H9 (cell line): ENCODE measurements around the gene TESK2. TPM values are rescaled to one million over a fixed set of nuclear protein-coding genes. Genes with fewer than 3 reads are reported as not detected.

ENCODE experiments used
- DNase-seq: peaks from one replicate; pipeline ENCODE4 v3.0.0-alpha.2; 2017
- H2AFZ ChIP-seq: one replicate; pipeline ENCODE4 v1.6.1; 2013; ENCODE audit warnings: mild to moderate bottlenecking, low read length, control low read depth, moderate library complexity
- H2AK5ac ChIP-seq: 2 replicates; pipeline ENCODE4 v1.6.1; 2013; ENCODE audit warnings: low read length, control low read depth, mixed read lengths; ENCODE audit not compliant: insufficient read length
- H2BK120ac ChIP-seq: one replicate; pipeline ENCODE4 v1.6.1; 2013; ENCODE audit warnings: low read depth, mild to moderate bottlenecking, low read length, control low read depth, inconsistent platforms; ENCODE audit not compliant: poor library complexity, severe bottlenecking
- H2BK12ac ChIP-seq: 2 replicates; pipeline ENCODE4 v1.6.1; 2013; ENCODE audit warnings: low read length, control low read depth, mixed read lengths, low read depth; ENCODE audit not compliant: insufficient read length
- H2BK15ac ChIP-seq: 2 replicates; pipeline ENCODE4 v1.6.1; 2013; ENCODE audit warnings: low read depth, low read length, control low read depth
- H2BK20ac ChIP-seq: one replicate; pipeline ENCODE4 v1.6.1; 2013; ENCODE audit warnings: low read depth, mild to moderate bottlenecking, low read length, control low read depth, inconsistent platforms; ENCODE audit not compliant: poor library complexity, severe bottlenecking
- H2BK5ac ChIP-seq: 2 replicates; pipeline ENCODE4 v1.6.1; 2013; ENCODE audit warnings: low read length, control low read depth, mixed read lengths; ENCODE audit not compliant: insufficient read length
- H3K14ac ChIP-seq: 2 replicates; pipeline ENCODE4 v1.6.1; 2013; ENCODE audit warnings: low read length, control low read depth; ENCODE audit not compliant: insufficient read depth
- H3K18ac ChIP-seq: 2 replicates; pipeline ENCODE4 v1.6.1; 2013; ENCODE audit warnings: low read depth, mild to moderate bottlenecking, mixed read lengths, low read length, control low read depth; ENCODE audit not compliant: insufficient read length
- H3K23ac ChIP-seq: 2 replicates; pipeline ENCODE4 v1.6.1; 2013; ENCODE audit warnings: low read length, control low read depth, mixed read lengths, low read depth; ENCODE audit not compliant: insufficient read length
- H3K23me2 ChIP-seq: 2 replicates; pipeline ENCODE4 v1.6.1; 2013; ENCODE audit warnings: low read depth, mild to moderate bottlenecking, mixed read lengths, low read length, control low read depth; ENCODE audit not compliant: insufficient read length, poor library complexity, severe bottlenecking
- H3K27ac ChIP-seq: 2 replicates; pipeline ENCODE4 v1.5.1; 2013; ENCODE audit warnings: low read length, control low read depth, mixed read lengths, low read depth; ENCODE audit not compliant: insufficient read length
- H3K27me3 ChIP-seq: 2 replicates; pipeline ENCODE4 v1.6.1; 2013; ENCODE audit warnings: low read length, control low read depth, inconsistent platforms; ENCODE audit not compliant: insufficient read depth
- H3K4ac ChIP-seq: 2 replicates; pipeline ENCODE4 v1.6.1; 2013; ENCODE audit warnings: low read depth, mild to moderate bottlenecking, control low read depth, inconsistent platforms, low read length, moderate library complexity
- H3K4me1 ChIP-seq: 2 replicates; pipeline ENCODE4 v1.6.1; 2013; ENCODE audit warnings: low read length, control low read depth, inconsistent platforms; ENCODE audit not compliant: insufficient read depth
- H3K4me2 ChIP-seq: 2 replicates; pipeline ENCODE4 v1.6.1; 2013; ENCODE audit warnings: low read length, control low read depth, mixed read lengths; ENCODE audit not compliant: insufficient read length, insufficient read depth
- H3K56ac ChIP-seq: 2 replicates; pipeline ENCODE4 v1.6.1; 2013; ENCODE audit warnings: low read depth, mild to moderate bottlenecking, mixed read lengths, low read length, control low read depth; ENCODE audit not compliant: insufficient read length
- H3K79me1 ChIP-seq: 2 replicates; pipeline ENCODE4 v1.6.1; 2013; ENCODE audit warnings: low read depth, mild to moderate bottlenecking, moderate library complexity, low read length, control low read depth, inconsistent platforms; ENCODE audit not compliant: insufficient read depth, poor library complexity, severe bottlenecking
- H3K79me2 ChIP-seq: 2 replicates; pipeline ENCODE4 v1.6.1; 2013; ENCODE audit warnings: low read length, control low read depth, inconsistent platforms; ENCODE audit not compliant: insufficient read depth
- H3K9ac ChIP-seq: 2 replicates; pipeline ENCODE4 v1.6.1; 2013; ENCODE audit warnings: low read length, control low read depth, mixed read lengths; ENCODE audit not compliant: insufficient read length; ENCODE audit errors: extremely low read depth
- H3K9me3 ChIP-seq: one replicate; pipeline ENCODE4 v1.6.1; 2013; ENCODE audit warnings: low read depth, low read length, inconsistent platforms; ENCODE audit not compliant: control insufficient read depth
- H3T11ph ChIP-seq: one replicate; pipeline ENCODE4 v1.6.1; 2013; ENCODE audit warnings: mild to moderate bottlenecking, low read length, control low read depth, inconsistent platforms
- H4K20me1 ChIP-seq: one replicate; pipeline ENCODE4 v1.6.1; 2013; ENCODE audit not compliant: control insufficient read depth, insufficient read length, insufficient read depth
- H4K5ac ChIP-seq: 2 replicates; pipeline ENCODE4 v1.6.1; 2013; ENCODE audit warnings: low read depth, mild to moderate bottlenecking, mixed read lengths, low read length, control low read depth; ENCODE audit not compliant: insufficient read length
- H4K8ac ChIP-seq: replicated peaks from 2 replicates; pipeline ENCODE4 v1.6.1; 2013; ENCODE audit warnings: low read length, control low read depth, mixed read lengths, low read depth; ENCODE audit not compliant: insufficient read length
- H4K91ac ChIP-seq: 2 replicates; pipeline ENCODE4 v1.6.1; 2013; ENCODE audit warnings: low read depth, mild to moderate bottlenecking, moderate library complexity, mixed read lengths, low read length, control low read depth; ENCODE audit not compliant: insufficient read length
- H3K27ac Mint-ChIP-seq, 3 experiments: 2 replicates in 2 of 3; 3 replicates in 1 of 3; pipeline ENCODE4 v1.8.0; 2020 to 2021; ENCODE audit warnings: mixed read lengths in 3 of 3, mild to moderate bottlenecking in 1 of 3, moderate library complexity in 1 of 3
- H3K27me3 Mint-ChIP-seq: 2 replicates; pipeline ENCODE4 v1.8.0; 2021; ENCODE audit warnings: low read depth, mild to moderate bottlenecking, moderate library complexity, mixed read lengths
- H3K36me3 Mint-ChIP-seq, 3 experiments: 2 replicates in 2 of 3; 3 replicates in 1 of 3; pipeline ENCODE4 v1.8.0; 2020 to 2021; ENCODE audit warnings: low read depth in 3 of 3, mixed read lengths in 3 of 3; ENCODE audit not compliant: insufficient read depth in 1 of 3
- H3K4me1 Mint-ChIP-seq, 2 experiments: 2 replicates each; pipeline ENCODE4 v1.8.0; 2020; ENCODE audit warnings: mixed read lengths in 2 of 2
- H3K4me3 Mint-ChIP-seq, 2 experiments: 2 replicates in 1 of 2; 3 replicates in 1 of 2; pipeline ENCODE4 v1.8.0; 2020 to 2021; ENCODE audit warnings: mild to moderate bottlenecking in 2 of 2, mixed read lengths in 2 of 2, moderate library complexity in 1 of 2
- H3K9me3 Mint-ChIP-seq, 2 experiments: 2 replicates in 1 of 2; 3 replicates in 1 of 2; pipeline ENCODE4 v1.8.0; 2020; ENCODE audit warnings: mild to moderate bottlenecking in 2 of 2, mixed read lengths in 2 of 2, moderate library complexity in 1 of 2
- total RNA-seq: library from RNA; stranded (reverse); gene quantifications from 2 replicates; pipeline ENCODE4 v1.2.1, GENCODE V29; 2021
- TF ChIP-seq, protein P1 (sequence below): fragments of 200-600 bp; sonication (generic); conservative IDR thresholded peaks from 3 replicates; pipeline ENCODE4 v1.8.0; 2021; ENCODE audit warnings: antibody characterized with exemption, mild to moderate bottlenecking

The TESK2 gene
- total RNA-seq, 1 experiment from 2014 or later, result 7.2 TPM

- no peak overlapping the region for H3K23ac ChIP-seq
- H3K79me1 ChIP-seq, result no peaks in the 10 kb centered on the region
These were observed 112.8 kb downstream of the TESK2 start for GRCh38 chr1:45378184-45378583.

More at GRCh38 chr1:45378184-45378583, 112.8 kb downstream of the TESK2 start:
- no peak overlapping the region for H3K4me2 ChIP-seq
- H3K23me2 ChIP-seq, result no peaks in the 10 kb centered on the region
- no peaks in the 10 kb centered on the region for H3K79me2 ChIP-seq
- H3K4ac ChIP-seq, result no peak overlapping the region
- Mint-ChIP-seq H3K27me3 (no peaks in the 10 kb centered on the region), H3K36me3 (no peaks in the 10 kb centered on the region), H3K4me3 (no peak overlapping the region), H3K27ac (no peak overlapping the region), H3K4me1 (no peaks in the 10 kb centered on the region), H3K9me3 (no peaks in the 10 kb centered on the region)
- no peak overlapping the region for H4K91ac ChIP-seq
- no peak overlapping the region for H3K9ac ChIP-seq
- no peak overlapping the region for H2BK120ac ChIP-seq
- H2AK5ac ChIP-seq, result no peak overlapping the region
- no peak overlapping the region for H2BK20ac ChIP-seq
- H4K20me1 ChIP-seq, result no peaks in the 10 kb centered on the region
- H2BK15ac ChIP-seq, result no peak overlapping the region
- H2AFZ ChIP-seq, result no peak overlapping the region
- no peak overlapping the region for H2BK5ac ChIP-seq
- no peaks in the 10 kb centered on the region for H3K4me1 ChIP-seq
- no peak overlapping the region for H3K14ac ChIP-seq
- no peak overlapping the region for H3K27ac ChIP-seq
- H4K5ac ChIP-seq, result no peak overlapping the region
- H3K18ac ChIP-seq, result no peak overlapping the region
- no peak overlapping the region for H3K56ac ChIP-seq
- no peak overlapping the region for H4K8ac ChIP-seq
- TF ChIP-seq, protein P1, sequence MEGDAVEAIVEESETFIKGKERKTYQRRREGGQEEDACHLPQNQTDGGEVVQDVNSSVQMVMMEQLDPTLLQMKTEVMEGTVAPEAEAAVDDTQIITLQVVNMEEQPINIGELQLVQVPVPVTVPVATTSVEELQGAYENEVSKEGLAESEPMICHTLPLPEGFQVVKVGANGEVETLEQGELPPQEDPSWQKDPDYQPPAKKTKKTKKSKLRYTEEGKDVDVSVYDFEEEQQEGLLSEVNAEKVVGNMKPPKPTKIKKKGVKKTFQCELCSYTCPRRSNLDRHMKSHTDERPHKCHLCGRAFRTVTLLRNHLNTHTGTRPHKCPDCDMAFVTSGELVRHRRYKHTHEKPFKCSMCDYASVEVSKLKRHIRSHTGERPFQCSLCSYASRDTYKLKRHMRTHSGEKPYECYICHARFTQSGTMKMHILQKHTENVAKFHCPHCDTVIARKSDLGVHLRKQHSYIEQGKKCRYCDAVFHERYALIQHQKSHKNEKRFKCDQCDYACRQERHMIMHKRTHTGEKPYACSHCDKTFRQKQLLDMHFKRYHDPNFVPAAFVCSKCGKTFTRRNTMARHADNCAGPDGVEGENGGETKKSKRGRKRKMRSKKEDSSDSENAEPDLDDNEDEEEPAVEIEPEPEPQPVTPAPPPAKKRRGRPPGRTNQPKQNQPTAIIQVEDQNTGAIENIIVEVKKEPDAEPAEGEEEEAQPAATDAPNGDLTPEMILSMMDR, result no peak
- H3K9me3 ChIP-seq, result no peaks in the 10 kb centered on the region
- no peak overlapping the region for H2BK12ac ChIP-seq
- no peaks in the 10 kb centered on the region for H3K27me3 ChIP-seq
- DNase-seq, result no peak
- no peak overlapping the region for H3T11ph ChIP-seq
